ENCODE data around the gene TRAPPC11.

TRAPPC11 gene

DNA sequence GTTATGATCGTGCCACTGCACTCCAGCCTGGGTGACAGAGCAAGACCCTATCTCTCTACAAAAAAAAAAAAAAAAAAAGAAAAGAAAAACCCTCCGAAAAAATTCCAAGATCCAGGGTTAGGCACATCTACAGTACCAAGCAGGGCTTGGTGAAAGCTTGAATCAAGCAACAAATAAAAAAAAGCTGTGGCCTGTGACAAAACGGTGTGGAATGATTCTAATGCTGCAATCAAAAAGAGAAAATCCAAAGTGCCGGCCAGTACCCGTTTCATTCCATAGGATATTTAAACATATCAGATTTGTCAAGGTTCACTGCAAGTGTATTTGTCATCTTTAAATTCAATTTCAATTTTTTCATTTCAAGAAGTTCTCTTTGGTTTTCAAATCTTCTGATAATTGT, 20.7 kb upstream of the TRAPPC11 start:
- DNase-seq = no peak

GRCh38 chr4:183639291-183639690, 19.8 kb upstream of the TRAPPC11 start:
- no peak for DNase-seq

- DNase-seq = no peak
These were observed 13.8 kb upstream of the TRAPPC11 start for GRCh38 chr4:183645326-183645725.

- DNase-seq = no peak
These were observed 1.5 kb upstream of the TRAPPC11 start for GRCh38 chr4:183657564-183657963.

GRCh38 chr4:183658362-183659028, 598 bp upstream of the TRAPPC11 start:
- DNase-seq = no peak

- no peak for DNase-seq
These were observed 764 bp downstream of the TRAPPC11 start for GRCh38 chr4:183659872-183660242.

DNA sequence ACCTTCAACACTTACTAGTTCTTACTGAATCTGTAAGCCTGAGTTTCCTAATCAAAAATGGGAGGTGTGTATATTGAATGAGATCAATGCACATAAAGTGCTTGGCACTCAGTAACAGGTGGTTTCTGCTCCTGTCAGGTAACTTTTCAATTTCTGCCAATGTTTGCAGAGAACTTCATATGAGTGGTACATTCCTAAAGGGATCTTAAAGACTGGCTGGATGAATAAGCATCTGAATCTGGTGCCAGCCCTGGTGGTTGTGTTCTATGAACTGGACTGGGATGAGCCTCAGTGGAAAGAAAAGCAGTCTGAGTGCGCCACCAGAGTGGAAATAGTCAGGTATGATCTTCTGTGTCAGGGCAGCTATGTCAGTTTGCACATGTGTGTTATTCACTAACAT, 7.0 kb downstream of the TRAPPC11 start:
- DNase-seq = no peak

GRCh38 chr4:183670251-183670650, 11.2 kb downstream of the TRAPPC11 start:
- no peak for DNase-seq

DNA sequence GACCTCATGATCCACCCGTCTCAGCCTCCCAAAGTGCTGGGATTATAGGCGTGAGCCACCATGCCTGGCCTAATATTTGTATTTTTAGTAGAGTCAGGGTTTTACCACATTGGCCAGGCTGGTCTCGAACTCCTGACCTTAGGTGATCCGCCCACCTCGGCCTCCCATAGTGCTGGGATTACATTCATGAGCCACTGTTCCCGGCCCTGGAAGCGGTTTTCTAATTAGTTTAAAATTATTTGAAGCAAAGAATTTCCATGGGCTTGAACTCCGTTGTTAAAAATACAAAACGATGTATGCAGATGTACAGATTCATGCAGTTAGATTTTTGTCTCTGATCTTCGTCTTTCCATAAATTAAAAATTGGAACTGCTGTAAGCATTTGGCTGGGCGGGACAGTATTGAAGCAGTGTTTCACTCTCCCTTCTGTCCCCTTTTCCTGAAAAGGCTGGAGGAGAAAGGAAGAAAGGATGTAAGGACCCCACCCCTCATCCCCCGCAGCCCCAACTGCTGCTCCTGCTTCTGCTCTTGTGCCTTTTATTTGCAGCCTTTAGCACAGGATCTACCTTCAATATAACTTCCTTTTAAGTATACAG, 12.0 kb downstream of the TRAPPC11 start:
- DNase-seq = no peak

DNA sequence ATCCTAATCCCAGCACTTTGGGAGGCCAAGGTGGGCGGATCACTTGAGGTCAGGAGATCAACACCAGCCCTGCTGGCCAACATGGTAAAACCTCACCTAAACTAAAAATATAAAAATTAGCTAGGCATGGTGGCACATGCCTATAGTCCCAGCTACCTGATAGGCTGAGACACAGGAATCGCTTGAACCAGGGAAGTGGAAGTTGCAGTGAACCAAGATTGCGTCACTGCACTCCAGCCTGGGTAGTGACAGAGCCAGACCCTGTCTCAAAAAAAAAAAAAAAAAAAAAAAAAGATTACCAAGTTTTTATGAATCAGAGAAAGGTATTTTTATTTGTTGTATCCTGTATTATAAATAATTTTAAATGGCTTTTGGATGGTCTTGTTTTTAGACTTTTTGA, 15.1 kb downstream of the TRAPPC11 start:
- DNase-seq = no peak

DNA sequence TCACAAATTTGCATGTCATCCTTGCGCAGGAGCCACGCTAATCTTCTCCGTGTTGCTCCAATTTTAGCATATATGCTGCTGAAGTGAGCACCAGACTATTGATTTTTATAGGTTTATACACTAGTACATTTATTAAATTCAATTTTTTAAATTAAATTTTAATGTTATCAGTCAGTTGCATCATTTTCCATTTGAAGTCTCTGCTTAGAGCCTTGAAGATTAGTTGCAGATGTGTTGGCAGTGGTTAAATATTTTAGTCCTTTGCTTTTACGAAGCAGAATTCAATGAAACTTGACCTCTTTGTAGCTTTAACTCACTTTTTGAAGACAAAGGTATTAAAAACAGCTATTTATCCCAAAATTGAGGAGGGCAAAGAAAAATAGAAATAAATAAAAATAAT, 16.5 kb downstream of the TRAPPC11 start:
- no peak for DNase-seq

DNA sequence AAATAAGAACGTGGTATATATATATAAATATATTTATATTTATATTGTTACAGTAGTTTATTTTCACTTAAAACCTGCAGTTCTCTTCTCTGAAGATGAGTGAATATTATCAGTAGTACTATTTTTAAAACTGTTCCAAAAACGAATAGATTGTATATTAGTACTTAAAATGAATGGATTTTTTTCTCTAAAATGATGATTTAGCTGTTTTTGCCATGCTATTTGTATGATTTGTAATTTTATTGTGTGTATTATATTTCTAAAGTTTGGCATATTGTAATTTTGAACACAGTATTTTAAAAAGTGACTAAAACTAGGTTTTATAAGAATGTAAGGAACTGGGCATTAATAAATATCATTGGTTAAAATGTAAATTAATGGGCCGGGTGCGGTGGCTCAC, 22.0 kb downstream of the TRAPPC11 start:
- DNase-seq = no peak

DNA sequence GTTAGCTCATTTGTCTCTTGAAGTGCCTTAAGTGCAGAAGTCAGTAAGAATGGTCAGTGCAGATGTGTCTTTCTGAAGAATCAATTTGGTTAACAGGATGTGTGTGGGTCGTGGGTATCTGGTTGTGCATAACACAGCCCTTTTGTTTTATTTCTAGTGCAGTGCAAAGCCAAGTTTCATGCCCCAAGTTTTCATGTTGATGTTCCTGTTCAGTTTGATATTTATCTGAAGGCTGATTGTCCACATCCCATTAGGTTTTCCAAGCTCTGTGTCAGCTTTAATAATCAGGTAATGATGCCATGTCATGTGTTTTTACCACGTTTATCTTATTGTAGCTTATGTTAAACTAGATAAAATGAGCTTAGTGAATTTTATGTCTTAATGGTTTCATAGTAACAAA, 27.4 kb downstream of the TRAPPC11 start:
- no peak for DNase-seq

- no peak for DNase-seq
These were observed 29.1 kb downstream of the TRAPPC11 start for GRCh38 chr4:183688216-183688615.

GRCh38 chr4:183691006-183691405, 31.9 kb downstream of the TRAPPC11 start:
- DNase-seq = no peak

GRCh38 chr4:183691897-183692296, 32.8 kb downstream of the TRAPPC11 start:
- DNase-seq = no peak

DNA sequence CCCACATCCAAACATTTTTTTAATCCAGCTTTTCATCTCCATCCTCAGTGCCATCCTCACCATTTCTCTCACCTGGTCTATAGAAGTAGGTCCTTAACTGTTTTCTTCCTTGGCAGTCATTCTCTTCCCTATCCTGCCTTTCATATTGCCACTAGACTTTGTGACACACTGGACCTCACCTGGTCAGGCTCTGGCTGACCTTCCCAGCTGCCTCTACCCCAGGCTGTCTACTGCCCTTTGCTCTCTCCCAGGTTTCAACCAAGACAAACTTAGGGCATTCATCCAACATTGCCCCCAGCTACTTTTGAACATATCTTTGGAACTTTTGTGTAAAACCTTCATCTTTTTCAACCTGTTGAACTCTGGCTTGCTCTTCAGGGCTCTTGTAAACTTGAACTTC, 39.8 kb downstream of the TRAPPC11 start:
- no peak for DNase-seq

DNA sequence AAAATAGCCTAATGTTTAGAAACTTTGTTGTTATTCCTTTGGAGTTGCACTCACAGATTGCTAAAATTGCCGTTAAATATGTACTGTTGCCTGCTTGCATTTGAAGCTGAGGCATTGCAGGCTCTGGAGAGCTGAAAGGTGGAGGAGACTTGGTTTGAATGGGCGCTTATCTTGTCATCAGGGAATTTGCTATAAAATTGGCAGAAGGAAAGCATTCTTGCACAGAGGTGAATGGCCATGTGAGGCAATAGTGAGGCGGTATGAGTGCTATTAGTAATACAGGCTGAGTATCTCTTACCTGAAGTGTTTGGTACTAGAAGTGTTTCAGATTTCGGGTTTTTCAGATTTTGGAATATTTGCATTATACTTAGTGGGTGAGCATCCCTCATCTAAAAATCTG, 41.3 kb downstream of the TRAPPC11 start:
- no peak for DNase-seq

GRCh38 chr4:183702492-183702891, 43.4 kb downstream of the TRAPPC11 start:
- DNase-seq = no peak

DNA sequence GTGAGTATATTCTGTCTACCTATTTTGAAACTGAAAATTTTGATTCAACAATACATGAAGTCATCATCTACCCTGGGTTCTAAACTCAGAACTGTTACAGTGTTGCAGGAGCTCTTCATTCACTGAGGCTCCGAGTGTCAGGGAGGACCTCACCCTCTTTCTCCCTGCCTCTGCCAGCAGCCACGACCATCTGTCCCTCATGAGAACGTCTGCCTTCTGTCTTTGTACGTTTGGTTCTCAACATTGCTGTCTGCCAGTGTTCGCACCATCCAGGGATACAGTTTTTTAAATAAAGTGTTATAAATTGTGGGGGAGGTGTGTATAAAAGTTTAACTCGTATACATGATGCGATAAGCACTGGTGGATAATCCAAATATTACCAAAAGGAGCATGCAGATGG, 55.5 kb downstream of the TRAPPC11 start:
- no peak for DNase-seq

DNA sequence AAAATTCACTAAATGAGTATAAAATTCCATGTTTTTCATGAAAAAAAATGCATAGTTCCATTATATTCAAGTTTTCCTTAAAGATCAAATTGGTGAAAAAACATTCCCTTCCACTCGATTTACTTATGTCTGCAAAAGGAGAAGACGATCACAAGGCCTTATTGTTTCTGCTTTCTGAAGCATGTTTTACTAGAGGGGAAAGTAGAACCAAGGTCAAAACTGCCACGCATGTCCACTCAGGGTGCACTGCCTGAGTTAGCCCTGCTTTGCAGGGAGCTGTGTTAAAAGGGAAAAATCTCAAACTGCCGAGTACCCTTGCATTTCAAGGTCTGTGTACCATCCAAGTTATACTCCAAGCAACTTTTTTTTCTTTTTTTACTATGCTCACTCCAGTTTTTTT, 57.2 kb downstream of the TRAPPC11 start:
- no peak for DNase-seq

DNA sequence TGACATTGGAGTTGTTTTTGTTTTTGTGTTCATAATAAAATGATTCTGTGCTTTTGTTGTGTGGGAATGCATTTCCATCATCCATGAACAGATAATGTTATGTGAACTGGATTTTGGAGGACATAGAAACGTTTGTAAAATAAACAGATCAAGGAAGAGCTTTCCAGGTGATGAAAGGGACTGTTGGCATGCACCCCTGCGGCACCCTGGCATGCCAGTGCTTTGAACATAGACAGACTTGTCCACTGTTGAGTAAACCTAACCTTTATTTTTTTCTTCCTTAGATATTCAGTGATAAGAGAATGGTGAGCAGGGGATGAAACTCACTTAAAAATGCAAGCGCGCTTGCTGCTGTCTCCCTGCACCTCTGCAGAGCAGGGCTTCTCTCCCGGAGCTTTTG, 59.8 kb downstream of the TRAPPC11 start:
- no peak for DNase-seq

- no peak for DNase-seq
These were observed 62.4 kb downstream of the TRAPPC11 start for GRCh38 chr4:183721207-183722081.

Measured in NCI-H446 treated with DMSO at 0.1 percent for 48 hours (cell line).